HG03095 (cell line): Measurements from ENCODE around the gene C9orf43.
"Not testable (repeated sequence)": the region's sequence is repeated elsewhere in the genome, so short reads cannot be mapped to it uniquely, and the experiment has no call there.

Source experiments
- ATAC-seq: cut with Tn5 transposase; IDR thresholded peaks from one replicate; pipeline ENCODE4 v1.9.1; 2021; ENCODE audit warnings: moderate library complexity; ENCODE audit not compliant: unreplicated experiment

Gene C9orf43

DNA sequence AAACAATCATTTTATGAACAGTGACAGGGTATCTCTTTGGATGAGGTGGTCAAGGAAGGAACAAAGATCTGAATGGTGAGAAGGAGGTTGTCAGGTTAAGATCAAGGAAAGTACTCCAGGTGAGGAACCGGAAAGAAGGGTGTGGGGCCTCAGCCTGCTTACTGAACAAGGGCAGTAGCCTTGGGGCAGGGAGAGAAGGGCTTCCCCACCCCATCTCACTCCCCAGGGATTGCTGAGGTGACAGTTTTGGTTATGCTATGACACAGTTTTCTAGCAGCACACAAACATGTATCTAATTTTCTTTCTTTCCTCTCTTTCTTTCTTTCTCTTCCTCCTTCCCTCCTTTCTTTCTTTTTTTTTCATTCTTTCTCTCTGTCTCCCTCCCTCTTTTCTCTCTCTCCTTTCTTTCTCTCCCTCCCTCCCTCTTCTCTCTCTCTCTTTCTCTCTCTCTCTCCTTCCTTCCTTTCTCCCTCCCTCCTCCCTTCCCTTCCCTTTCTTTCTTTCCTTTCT, 29.6 kb upstream of the C9orf43 start:
- peak; percentile 68 for ATAC-seq

GRCh38 chr9:113381441-113381840, 29.1 kb upstream of the C9orf43 start:
- ATAC-seq, result not testable (repeated sequence)

DNA sequence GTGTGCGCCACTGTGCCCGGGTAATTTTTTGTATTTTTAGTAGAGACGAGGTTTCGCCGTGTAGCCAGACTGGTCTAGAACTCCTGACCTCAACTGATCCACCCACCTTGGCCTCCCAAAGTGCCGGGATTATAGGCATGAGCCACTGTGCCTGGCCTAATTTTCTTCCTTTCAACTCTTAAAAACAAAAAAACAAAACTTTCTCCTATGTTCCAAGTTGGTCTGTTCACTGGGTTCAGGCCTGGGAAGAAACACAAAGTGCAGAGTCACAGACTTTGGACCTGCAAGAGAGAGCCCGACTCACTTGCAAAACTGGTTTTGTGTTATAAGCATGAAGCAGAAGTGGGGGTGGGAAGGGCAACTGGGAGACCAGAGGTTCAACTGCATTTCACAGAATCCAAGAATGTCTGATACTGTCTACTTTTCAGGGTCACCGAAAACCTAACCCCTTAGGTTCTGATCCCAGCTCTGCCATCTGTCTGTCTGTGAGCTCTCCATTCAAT, 28.6 kb upstream of the C9orf43 start:
- no peak for ATAC-seq

- ATAC-seq, result no peak
Observed at GRCh38 chr9:113386571-113387393, 23.8 kb upstream of the C9orf43 start.

- no peak for ATAC-seq
Observed at GRCh38 chr9:113387560-113388230, 22.9 kb upstream of the C9orf43 start.

GRCh38 chr9:113388833-113389232, 21.7 kb upstream of the C9orf43 start:
- no peak for ATAC-seq

DNA sequence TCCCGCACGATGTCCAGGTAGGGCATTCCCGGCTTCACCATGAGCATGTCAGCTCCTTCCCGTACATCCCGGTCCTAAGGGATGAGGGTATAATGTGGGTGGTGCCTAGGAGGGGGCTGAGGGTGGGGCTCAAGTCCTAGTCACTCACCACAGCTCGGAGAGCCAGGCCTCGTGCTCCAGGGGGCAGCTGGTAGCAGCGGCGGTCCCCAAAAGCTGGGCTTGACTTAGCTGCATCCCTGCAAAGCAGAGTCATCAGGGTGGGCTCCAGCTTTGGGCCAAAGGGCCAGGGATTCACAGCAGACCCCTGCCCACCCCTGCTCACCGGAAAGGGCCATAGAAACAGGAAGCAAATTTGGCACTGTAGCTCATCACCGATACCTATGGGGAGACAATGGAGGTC, 21.1 kb upstream of the C9orf43 start:
- ATAC-seq, result no peak

- ATAC-seq, result no peak
Observed at GRCh38 chr9:113390192-113390960, 20.2 kb upstream of the C9orf43 start.

GRCh38 chr9:113391917-113392316, 18.6 kb upstream of the C9orf43 start:
- ATAC-seq, result no peak

DNA sequence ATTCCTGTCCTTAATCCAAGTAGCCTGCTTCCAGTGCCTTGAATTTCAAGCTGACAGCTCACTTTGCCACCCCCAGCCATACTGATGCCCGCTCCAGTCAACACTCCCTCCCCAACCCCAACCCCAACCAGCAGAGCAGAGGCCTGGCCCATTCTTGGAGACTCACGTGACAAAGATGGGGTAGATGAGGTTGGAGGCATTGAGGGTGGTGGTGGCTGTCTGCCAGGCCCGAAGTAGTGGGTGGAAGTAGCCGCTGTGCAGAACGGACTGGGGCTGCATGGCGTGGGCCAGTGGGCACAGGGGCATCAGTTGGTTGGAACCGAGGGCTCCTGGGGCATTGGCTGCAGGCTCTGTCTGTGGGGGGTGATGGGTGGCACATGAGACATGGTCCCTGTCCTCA, 17.3 kb upstream of the C9orf43 start:
- ATAC-seq, result no peak

GRCh38 chr9:113395000-113395861, 15.3 kb upstream of the C9orf43 start:
- ATAC-seq, result no peak

DNA sequence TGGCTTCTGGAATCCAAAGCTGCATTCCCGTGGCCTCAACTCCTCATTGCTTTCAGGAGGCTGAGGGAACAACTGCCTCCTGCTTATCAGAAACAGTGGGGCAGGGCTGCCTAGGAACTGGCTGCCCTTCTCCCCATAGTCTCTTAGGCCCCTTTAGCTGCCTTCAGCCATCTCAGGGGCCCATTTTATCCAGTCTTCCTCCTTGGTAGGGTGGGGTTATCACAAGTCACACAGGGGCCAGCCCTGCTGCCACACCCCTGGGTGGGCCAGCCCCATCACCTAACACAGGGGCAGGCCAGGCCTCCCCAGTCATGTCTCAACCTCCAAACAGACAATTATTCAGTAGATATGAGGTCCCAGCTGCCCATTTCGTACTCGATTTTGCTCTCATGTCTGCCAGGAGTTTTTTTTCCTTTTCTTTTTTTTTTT, 13.3 kb upstream of the C9orf43 start:
- ATAC-seq, result no peak

DNA sequence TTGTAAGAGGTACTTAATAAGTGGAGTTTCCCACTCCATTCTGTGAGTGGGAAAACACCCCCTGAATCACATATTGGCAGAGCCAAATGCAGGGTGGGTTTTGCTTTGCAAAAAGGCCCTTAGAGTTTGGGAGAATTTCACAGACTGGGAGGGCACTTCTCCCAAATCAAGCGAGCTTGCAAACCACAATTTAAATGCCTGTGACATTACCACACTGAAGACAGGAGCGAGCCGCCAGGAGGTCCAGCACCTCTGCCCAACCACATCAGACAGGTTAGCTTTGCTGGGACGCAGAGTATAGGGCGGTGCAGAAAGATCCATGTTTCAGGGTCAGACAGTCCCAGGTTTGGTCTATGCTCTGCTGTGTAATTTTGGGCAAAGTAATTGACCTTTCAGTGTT, 11.8 kb upstream of the C9orf43 start:
- ATAC-seq, result no peak

GRCh38 chr9:113399646-113400200, 10.8 kb upstream of the C9orf43 start:
- no peak for ATAC-seq

DNA sequence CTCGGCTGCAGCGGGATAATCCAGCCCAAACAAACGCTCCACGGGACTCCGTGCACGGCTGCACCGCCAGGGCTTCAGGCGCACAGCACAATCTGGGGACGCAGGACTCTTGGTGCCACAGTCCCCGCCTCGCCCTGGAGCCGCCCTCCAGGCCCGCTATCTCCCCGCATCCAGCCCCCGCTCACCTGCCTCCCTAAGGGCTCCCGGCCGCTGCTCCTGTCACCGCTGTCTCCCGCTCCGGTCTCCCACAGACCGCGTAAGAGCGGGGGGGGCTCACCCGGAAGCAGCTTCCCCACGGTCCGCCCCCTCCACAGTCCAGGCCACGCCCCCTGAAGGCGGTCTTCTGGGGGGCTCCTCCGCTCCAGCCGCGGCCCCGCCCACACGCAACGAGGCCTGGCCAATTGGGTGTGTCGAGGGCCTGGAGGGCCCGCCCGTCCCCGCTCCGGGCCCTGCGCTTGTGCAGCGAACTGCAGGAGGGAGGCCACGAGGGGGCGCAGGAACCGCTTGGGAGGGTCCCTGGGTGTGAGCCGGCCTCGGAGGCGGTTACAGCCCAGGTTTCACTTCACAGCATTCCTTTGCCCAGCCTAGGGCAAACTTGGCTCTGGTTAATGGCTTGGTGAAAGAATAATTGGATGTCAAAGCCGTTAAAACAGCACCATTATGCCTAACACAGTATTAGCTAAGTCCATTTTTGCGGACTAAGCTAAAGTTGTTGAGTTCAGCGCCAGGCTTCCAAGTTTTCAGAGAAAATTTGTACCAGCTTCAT, 9.3 kb upstream of the C9orf43 start, which contains the start of gene ALAD:
TSS of gene ALAD (minus strand) at position 258 of the 766 bp plus-strand sequence. CDS start 7,725 bp downstream, outside the sequence.
- peak; percentile 98 for ATAC-seq

GRCh38 chr9:113403646-113404045, 6.9 kb upstream of the C9orf43 start:
- no peak for ATAC-seq

DNA sequence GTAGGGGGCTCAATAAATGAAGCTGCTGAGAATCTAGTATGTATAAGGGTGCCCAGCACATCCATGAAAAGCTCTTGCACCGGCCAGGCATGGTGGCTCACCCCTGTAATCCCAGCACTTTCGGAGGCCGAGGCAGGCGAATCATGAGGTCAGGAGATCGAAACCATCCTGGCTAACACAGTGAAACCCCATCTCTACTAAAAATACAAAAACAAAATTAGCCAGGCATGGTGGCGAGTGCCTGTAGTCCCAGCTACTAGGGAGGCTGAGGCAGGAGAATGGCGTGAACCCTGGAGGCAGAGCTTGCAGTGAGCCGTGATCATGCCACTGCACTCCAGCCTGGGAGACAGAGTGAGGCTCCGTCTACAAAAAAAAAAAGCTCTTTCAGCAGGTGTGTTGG, 4.2 kb upstream of the C9orf43 start:
- not testable (repeated sequence) for ATAC-seq

DNA sequence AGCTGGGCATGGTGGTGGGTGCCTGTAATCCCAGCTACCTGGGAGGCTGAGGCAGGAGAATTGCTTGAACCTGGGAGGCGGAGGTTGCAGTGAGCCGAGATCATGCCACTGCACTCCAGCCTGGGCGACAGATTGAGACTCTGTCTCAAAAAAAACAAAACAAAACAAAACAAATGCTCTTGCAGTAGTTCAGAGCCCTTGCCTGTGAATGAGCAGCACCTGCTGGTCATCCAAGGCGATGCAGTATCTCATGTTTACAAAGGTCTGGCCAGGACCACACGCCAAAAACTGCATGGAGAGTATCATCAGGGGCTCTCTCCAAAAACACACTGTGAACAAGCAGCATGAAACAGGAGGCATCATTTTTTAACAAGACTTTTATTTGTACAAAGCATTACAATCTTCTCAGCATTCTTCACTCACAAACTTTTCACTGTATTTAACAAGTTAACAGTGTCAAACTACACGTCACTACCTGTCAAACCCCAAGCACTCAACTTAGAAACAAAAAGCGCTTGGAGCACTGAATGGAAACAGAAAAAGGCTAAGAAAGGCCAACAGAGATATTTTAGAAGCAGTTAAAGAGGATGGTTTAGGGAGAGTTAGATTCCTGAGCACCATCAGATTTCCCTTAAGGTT, 3.6 kb upstream of the C9orf43 start:
- peak; percentile 34 for ATAC-seq

DNA sequence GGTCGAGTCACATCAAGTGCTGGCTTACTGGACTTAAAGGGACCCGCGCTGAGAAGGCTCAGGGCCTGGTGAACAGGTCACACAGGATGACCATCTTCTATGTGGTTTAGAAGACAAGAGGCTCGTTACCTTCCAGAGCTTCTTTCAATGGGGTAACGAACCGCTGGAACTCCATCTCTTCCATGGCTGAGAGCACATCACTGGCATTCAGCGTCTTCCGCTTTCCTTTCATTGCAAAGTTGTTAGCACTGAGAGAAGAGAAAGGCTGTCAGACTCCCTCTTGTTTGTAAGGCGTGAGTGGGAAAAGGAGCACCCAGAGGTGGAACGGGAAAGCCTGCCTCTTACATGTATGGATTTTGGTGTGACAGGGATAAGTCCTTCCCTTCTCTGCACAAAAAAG, 1.1 kb upstream of the C9orf43 start:
- no peak for ATAC-seq
